GM12878 (cell line): ENCODE data around the gene CES4A.

ENCODE experiments used
- EZH2 ChIP-seq: IDR thresholded peaks from 2 replicates; pipeline ENCODE4 v1.6.1; 2012; ENCODE audit warnings: low read depth, mild to moderate bottlenecking, control low read depth, inconsistent platforms, low read length, borderline replicate concordance; ENCODE audit not compliant: control insufficient read depth
- PKNOX1 ChIP-seq: fragments of 450-650 bp; IDR thresholded peaks from 2 replicates; pipeline ENCODE4 v1.6.1; 2016; ENCODE audit warnings: mild to moderate bottlenecking
- POLR2A ChIP-seq: IDR thresholded peaks from 2 replicates; pipeline ENCODE4 v1.6.1; 2011; ENCODE audit warnings: low read depth, mild to moderate bottlenecking, low read length
- RAD21 ChIP-seq: IDR thresholded peaks from 2 replicates; pipeline ENCODE4 v1.6.1; 2011; ENCODE audit warnings: mild to moderate bottlenecking, low read depth, low read length, moderate library complexity; ENCODE audit not compliant: insufficient read depth
- TAF1 ChIP-seq: IDR thresholded peaks from 2 replicates; pipeline ENCODE4 v1.6.1; 2011; ENCODE audit warnings: mild to moderate bottlenecking, low read depth, low read length, borderline replicate concordance

DNA sequence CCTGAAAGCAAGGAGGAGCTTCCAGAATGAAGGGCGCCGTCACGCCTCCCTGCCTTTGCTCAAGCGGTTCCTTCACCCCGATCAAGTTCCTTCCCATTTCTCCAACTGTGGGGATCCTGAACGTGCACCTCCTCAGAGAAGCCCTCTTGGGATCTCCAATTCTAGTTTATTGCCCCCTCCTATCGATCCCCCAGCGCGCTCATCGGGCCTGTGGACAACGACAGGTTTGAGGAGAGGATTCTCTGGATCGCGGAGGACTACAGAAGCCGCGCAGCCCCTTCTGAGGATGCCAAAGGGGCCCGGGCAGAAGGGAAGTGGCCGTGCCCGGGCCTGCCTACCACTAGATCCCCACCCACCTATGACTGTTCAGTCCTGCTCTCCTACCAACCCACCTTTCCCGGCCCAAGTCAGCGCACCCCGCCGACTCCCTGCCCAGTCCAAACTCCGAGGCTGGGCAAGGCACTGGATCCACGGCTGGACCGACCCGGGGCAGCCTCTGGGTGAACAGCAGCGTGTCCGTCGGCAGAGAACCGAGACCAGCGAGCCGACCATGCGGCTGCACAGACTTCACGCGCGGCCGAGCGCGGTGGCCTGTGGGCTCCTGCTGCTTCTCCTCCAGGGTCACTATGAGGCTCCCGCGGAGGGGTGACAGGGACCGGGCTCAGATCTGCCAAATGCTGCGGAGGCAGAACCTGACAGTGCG is 40.1 kb upstream of the CES4A start:
- TF ChIP-seq RAD21 (no peak), EZH2 (no peak), TAF1 (no peak), POLR2A (no peak), PKNOX1 (no peak)
